ENCODE results near the gene TMX1. TPM values are rescaled to one million over a fixed set of nuclear protein-coding genes. Genes with fewer than 3 reads are reported as not detected.

Gene TMX1
- total RNA-seq, 1 experiment from 2014 or later: 35.3 TPM

- Histone ChIP-seq H3F3A (ENCODE audit: insufficient read depth, low read depth) (no peaks in the 10 kb centered on the region), H4K20me1 (ENCODE audit: insufficient read depth) (no peaks in the 10 kb centered on the region; the same call in 1 of the 2 replicates), H3K9me2 (ENCODE audit: insufficient read depth) (no peaks in the 10 kb centered on the region), H3K4me1 (replicated peaks; ENCODE audit: insufficient read depth) (peaks cover 11% of the 10 kb centered on the region), H3K4me3 (no peak overlapping the region), H3K9me3 (ENCODE audit: insufficient read depth, low read depth) (no peaks in the 10 kb centered on the region), H3K4me2 (no peak overlapping the region), H3K36me3 (ENCODE audit: low read depth) (peaks cover 15% of the 10 kb centered on the region), H2AFZ (no peak overlapping the region), H3K27ac (no peak overlapping the region), H3K79me2 (ENCODE audit: low read depth) (peaks cover 62% of the 10 kb centered on the region), H3K27me3 (ENCODE audit: insufficient read depth, low read depth) (no peaks in the 10 kb centered on the region)
- TF ChIP-seq CTCF (conservative IDR thresholded peaks at IDR 0.05) (no peak), EZH2 (IDR thresholded peaks at IDR 0.05; ENCODE audit: low read depth) (no peak)
- POLR2A ChIA-PET (ENCODE audit: unreplicated experiment): no interaction called here
- CTCF ChIA-PET: no interaction called here
- intact Hi-C loops (cut with micrococcal nuclease; ENCODE audit: unreplicated experiment): no loop called here
- BruUV-seq (replicated peaks): no TSS peak
- no peak for DNase-seq
These were observed 4.5 kb downstream of the TMX1 start for GRCh38 chr14:51244591-51244990.

- intact Hi-C loops (cut with micrococcal nuclease; ENCODE audit: unreplicated experiment): no loop called here
- peaks cover 52% of the 10 kb centered on the region for H3K79me2 ChIP-seq (ENCODE audit: low read depth)
- no TSS peak for BruUV-seq (replicated peaks)
These were observed 6.0 kb downstream of the TMX1 start for GRCh38 chr14:51246032-51246431.

GRCh38 chr14:51248016-51248987, 8.3 kb downstream of the TMX1 start:
- H3K4me1 ChIP-seq (replicated peaks; ENCODE audit: insufficient read depth): no peaks in the 10 kb centered on the region
- no peak overlapping the region for H2AFZ ChIP-seq
- H3K27ac ChIP-seq: no peak overlapping the region
- H3K79me2 ChIP-seq (ENCODE audit: low read depth): peaks cover 30% of the 10 kb centered on the region
- no peaks in the 10 kb centered on the region for H3K9me3 ChIP-seq (ENCODE audit: insufficient read depth, low read depth)
- TF ChIP-seq EZH2 (IDR thresholded peaks at IDR 0.05; ENCODE audit: low read depth) (no peak), CTCF (conservative IDR thresholded peaks at IDR 0.05) (no peak)
- no peaks in the 10 kb centered on the region for H3F3A ChIP-seq (ENCODE audit: insufficient read depth, low read depth)
- no TSS peak for BruUV-seq (replicated peaks)
- CTCF ChIA-PET: no interaction called here
- no peak overlapping the region for H3K4me2 ChIP-seq
- H3K9me2 ChIP-seq (ENCODE audit: insufficient read depth): no peaks in the 10 kb centered on the region
- no peak overlapping the region for H3K4me3 ChIP-seq
- H3K36me3 ChIP-seq (ENCODE audit: low read depth): peaks cover 28% of the 10 kb centered on the region
- POLR2A ChIA-PET (ENCODE audit: unreplicated experiment): interaction anchor here (0.6 kb wide), 1 partner anchor 39 kb away, joined by 4 read pairs; no protein-coding TSS in a partner anchor
- no peak for DNase-seq
- intact Hi-C loops (cut with micrococcal nuclease; ENCODE audit: unreplicated experiment): no loop called here
- H3K27me3 ChIP-seq (ENCODE audit: insufficient read depth, low read depth): no peaks in the 10 kb centered on the region
- no peaks in the 10 kb centered on the region; the same call in 1 of the 2 replicates for H4K20me1 ChIP-seq (ENCODE audit: insufficient read depth)

More at GRCh38 chr14:51246032-51246431, 6.0 kb downstream of the TMX1 start:
- no peak overlapping the region for H2AFZ ChIP-seq
- H3K4me2 ChIP-seq: no peak overlapping the region
- no peak overlapping the region for H3K27ac ChIP-seq
- no peaks in the 10 kb centered on the region for H3F3A ChIP-seq (ENCODE audit: insufficient read depth, low read depth)
- H3K4me3 ChIP-seq: no peak overlapping the region
- no peaks in the 10 kb centered on the region for H3K27me3 ChIP-seq (ENCODE audit: insufficient read depth, low read depth)
- H3K36me3 ChIP-seq (ENCODE audit: low read depth): peaks cover 19% of the 10 kb centered on the region
- TF ChIP-seq EZH2 (IDR thresholded peaks at IDR 0.05; ENCODE audit: low read depth): no peak
- no peak for TF ChIP-seq CTCF (conservative IDR thresholded peaks at IDR 0.05)
- DNase-seq: no peak
- H4K20me1 ChIP-seq (ENCODE audit: insufficient read depth): no peaks in the 10 kb centered on the region; the same call in 1 of the 2 replicates
- ChIA-PET POLR2A (ENCODE audit: unreplicated experiment) (no interaction called here), CTCF (no interaction called here)
- H3K9me3 ChIP-seq (ENCODE audit: insufficient read depth, low read depth): no peaks in the 10 kb centered on the region
- H3K4me1 ChIP-seq (replicated peaks; ENCODE audit: insufficient read depth): peaks cover 10% of the 10 kb centered on the region
- H3K9me2 ChIP-seq (ENCODE audit: insufficient read depth): no peaks in the 10 kb centered on the region

Data from PC-9 (cell line).